HG03439 (cell line): ENCODE measurements around the gene MRPS27.

Experiments
- ATAC-seq: cut with Tn5 transposase; IDR thresholded peaks from one replicate; pipeline ENCODE4 v1.9.1; 2021; ENCODE audit warnings: mild to moderate bottlenecking, moderate library complexity; ENCODE audit not compliant: unreplicated experiment

Gene MRPS27

GRCh38 chr5:72292411-72292810 is 27.6 kb downstream of the MRPS27 start:
- no peak for ATAC-seq

DNA sequence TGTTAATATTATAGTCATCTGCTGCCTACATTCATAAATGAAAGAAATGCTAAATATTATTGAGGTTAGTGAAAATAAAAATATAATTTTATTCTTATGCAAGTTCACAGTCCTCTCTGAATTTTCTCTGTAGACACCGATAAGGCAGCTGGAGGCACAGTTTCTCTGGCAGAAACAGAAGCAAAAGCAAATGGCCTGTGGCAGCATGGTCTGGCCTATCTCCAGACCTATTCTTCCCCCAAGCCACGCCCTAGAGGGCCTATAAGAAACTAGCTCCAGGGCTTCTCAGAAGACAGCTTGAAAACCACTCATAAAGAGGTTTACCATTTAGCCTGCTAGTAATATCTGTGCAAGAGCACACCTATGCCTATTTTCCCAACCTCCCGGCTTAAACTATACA is 28.4 kb downstream of the MRPS27 start:
- no peak for ATAC-seq

- ATAC-seq = no peak
Measured at GRCh38 chr5:72290356-72291133, 29.5 kb downstream of the MRPS27 start.

- ATAC-seq = no peak
Measured at GRCh38 chr5:72288924-72289323, 31.1 kb downstream of the MRPS27 start.

- no peak for ATAC-seq
Measured at GRCh38 chr5:72286798-72287197, 33.2 kb downstream of the MRPS27 start.

DNA sequence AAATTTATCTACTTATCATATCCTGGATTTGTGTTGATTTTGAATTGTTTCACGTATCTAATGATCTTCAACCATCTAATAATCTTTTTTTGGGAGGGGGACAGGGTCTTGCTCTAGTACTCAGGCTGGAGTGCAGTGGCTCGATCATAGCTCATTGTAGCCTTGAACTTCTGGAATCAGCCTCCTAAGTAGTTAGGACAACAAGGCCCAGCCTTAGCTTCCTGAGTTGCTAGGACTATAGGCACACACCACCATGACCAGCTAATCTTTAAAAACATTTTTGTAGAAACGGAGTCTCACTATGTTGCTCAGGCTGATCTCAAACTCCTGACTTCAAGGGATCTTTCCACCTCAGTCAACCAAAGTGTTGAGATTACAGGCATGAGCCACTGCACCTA is 34.6 kb downstream of the MRPS27 start:
- no peak for ATAC-seq

DNA sequence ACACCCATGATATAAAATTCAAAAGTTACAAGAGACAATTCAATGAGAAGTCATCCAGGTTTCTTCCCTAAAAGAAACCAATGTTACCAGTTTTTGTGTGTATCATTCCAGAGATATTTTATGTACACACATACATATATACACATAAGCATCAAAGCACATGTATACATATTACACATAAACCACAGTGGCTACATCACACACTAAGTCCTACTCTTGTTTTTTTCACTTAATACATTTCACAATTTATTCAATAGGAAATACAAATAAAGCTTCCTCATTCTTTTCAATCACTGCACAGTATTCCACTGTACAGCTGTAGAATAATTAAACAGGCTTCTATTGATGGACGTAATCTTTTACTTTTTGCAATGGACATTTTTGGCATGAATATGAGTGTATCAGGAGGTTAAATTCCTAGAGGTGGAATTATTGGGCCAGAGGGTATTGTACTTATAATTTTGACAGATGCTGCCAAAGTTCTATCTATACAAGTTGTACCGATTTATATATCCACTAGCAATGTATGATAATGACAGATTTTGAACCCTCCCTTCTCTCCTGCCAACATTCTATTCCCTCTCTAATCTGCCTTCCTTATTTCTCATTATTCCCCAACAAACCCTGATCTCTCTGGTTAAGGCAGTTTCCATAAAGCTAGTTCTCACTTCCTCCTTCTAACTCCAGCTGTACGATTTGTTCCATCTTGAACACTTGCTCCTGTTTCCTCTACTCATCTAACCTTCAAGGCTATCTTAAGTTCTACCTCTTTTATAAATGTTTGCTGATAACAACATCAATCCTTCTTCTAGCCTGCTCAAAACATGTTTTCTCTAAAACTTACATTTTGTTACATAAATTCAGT is 35.2 kb downstream of the MRPS27 start:
- ATAC-seq = no peak

DNA sequence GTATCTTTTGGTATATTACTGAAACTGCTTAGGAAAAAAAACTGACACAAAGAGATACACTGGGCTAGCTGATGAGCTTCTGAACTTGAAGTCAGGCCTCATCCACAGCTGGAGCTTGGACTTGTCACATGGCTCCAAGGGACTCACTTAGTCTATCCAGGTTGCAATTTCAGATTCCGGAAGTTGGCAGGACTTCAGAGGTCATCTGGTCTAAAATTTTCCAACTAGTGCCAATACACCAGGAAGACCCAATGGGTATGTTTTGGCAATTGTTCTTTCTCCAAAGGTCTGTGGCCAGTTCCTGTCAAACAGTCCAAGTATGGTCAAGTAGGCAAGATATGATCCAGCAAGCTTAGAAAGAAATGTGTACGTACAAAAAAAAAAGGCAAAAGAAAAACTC is 36.7 kb downstream of the MRPS27 start:
- ATAC-seq = no peak

- ATAC-seq = no peak
Measured at GRCh38 chr5:72282878-72283277, 37.2 kb downstream of the MRPS27 start.

- no peak for ATAC-seq
Measured at GRCh38 chr5:72281764-72282499, 38.1 kb downstream of the MRPS27 start.

GRCh38 chr5:72281430-72281763 is 38.6 kb downstream of the MRPS27 start:
- no peak for ATAC-seq

DNA sequence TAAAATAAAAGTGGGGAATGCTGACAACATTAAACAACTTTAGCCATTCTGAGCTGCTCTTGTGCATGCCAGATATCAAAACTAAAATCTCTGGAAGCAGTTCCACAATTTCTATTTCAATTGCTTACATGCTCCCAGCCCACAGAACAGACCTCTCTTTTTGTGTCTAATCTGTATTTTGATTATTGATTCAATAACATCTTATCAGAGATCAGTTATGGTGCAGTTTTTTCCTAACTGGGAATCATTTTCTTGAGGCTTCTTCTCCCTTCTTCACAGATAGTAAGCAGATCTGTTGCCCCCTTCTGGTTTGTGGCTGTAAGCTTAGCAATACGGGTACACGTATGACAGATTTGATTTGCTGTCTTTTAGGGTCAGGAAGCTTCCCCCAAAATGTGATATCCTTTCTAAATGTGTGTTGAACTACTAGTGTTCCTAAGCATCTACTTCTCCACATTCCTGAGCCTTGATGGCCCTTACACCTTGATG is 39.4 kb downstream of the MRPS27 start:
- ATAC-seq = no peak

GRCh38 chr5:72276219-72276752 is 43.8 kb downstream of the MRPS27 start:
- no peak for ATAC-seq

GRCh38 chr5:72273547-72273946 is 46.5 kb downstream of the MRPS27 start:
- ATAC-seq = no peak

DNA sequence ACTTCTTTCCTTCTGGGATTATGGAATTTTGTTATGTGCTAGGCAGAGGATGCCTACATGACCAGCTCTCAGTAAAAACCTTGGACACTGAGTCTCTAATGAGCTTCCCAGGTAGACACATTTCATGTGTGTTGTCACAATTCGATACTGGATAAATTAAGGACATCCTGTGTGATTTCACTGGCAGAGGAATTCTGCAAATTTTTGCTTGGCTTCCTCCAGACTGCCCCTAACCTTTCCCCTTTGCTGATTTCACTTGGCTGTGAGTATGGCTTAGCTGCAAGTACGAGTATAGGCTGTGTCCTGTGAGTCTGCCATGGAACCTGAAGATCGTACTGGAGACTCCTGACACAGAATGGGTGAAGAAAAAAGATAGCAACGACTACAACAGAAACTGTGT is 47.6 kb downstream of the MRPS27 start:
- no peak for ATAC-seq

GRCh38 chr5:72271702-72272101 is 48.3 kb downstream of the MRPS27 start:
- ATAC-seq = no peak

DNA sequence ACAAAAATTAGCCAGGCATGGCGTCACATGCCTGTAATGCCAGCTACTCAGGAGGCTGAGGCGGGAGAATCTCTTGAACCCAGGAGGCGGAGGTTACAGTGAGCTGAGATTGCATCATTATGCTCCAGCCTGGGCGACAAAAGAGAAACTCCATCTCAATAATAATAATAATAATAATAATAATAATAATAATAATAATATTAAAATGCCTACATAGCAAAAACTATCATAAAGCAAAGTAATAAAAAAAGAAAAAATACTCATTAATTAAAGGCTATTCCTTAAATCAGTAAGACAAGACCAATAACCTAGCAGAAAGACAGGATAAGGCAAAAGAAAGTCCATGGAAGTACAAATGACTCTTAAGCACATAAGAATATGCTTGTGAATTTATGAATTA is 50.0 kb downstream of the MRPS27 start:
- ATAC-seq = no peak

GRCh38 chr5:72269411-72269780 is 50.6 kb downstream of the MRPS27 start:
- no peak for ATAC-seq

- ATAC-seq = no peak
Measured at GRCh38 chr5:72268753-72269410, 51.2 kb downstream of the MRPS27 start.

GRCh38 chr5:72268260-72268659 is 51.8 kb downstream of the MRPS27 start:
- ATAC-seq = no peak

GRCh38 chr5:72267685-72268084 is 52.4 kb downstream of the MRPS27 start:
- no peak for ATAC-seq
